Body of pancreas (tissue), 4 donors: Measurements from ENCODE around the gene UBAC1. TPM values are rescaled to one million over a fixed set of nuclear protein-coding genes. Genes with fewer than 3 reads are reported as not detected.
A peak's percentile ranks its signal among the peaks of the same experiment; 100 is the strongest.

Experiments used
- ATAC-seq: fragments of 150-250 bp; one replicate; pipeline ENCODE4 v1.9.1; 2016
- DNase-seq, 4 donors: peaks; one replicate each; pipeline ENCODE4 v3.0.0-alpha.2; 2019
- H3K27ac ChIP-seq, 4 donors: fragments of 200-600 bp; sonication (generic); 1 replicate in 3 of 4; 2 replicates in 1 of 4; pipeline versions ENCODE4 v1.5.1 to v1.6.1; 2016 to 2019; ENCODE audit warnings: mild to moderate bottlenecking in 1 of 4, mixed read lengths in 1 of 4, moderate library complexity in 1 of 4
- H3K27me3 ChIP-seq, 2 donors: fragments of 200-600 bp; sonication (generic); one replicate each; pipeline ENCODE4 v1.6.0; 2016; ENCODE audit warnings: mild to moderate bottlenecking in 1 of 2
- H3K36me3 ChIP-seq, 2 donors: fragments of 200-600 bp; sonication (generic); replicated peaks in 1 of 2; 2 replicates each; pipeline ENCODE4 v1.5.1; 2016; ENCODE audit warnings: low read depth in 2 of 2; ENCODE audit not compliant: insufficient read depth in 1 of 2
- H3K4me1 ChIP-seq: fragments of 200-600 bp; sonication (generic); one replicate; pipeline ENCODE4 v1.6.0; 2016
- H3K4me3 ChIP-seq, 2 donors: fragments of 200-600 bp; sonication (generic); 1 replicate in 1 of 2; 2 replicates in 1 of 2; pipeline ENCODE4 v1.5.1; 2016 to 2019
- H3K9me3 ChIP-seq, 3 donors: fragments of 200-600 bp; sonication (generic); 1 replicate in 2 of 3; 2 replicates in 1 of 3; pipeline ENCODE4 v1.5.1; 2016
- POLR2A ChIP-seq, 3 donors: fragments of 450-650 bp; IDR thresholded peaks; one replicate each; pipeline ENCODE4 v1.6.1; 2016; ENCODE audit warnings: antibody characterized with exemption in 3 of 3, mild to moderate bottlenecking in 2 of 3
- WGBS, 2 donors: methylation state at CpG; one replicate each; pipeline ENCODE4 v1.1.5; 2017; 5-methylcytosine and 5-hydroxymethylcytosine counted together
- intact Hi-C: fragments of 100-400 bp; cut with DNase I; formaldehyde crosslinking; loops from one replicate; pipeline ENCODE4 v1.15.1; 2023
- total RNA-seq, 2 donors: library from RNA; depleted of rRNA; stranded (reverse); fragments of >200 nt; gene quantifications; one replicate each; pipeline ENCODE4 v1.1.0, GENCODE V29; 2016
- TF ChIP-seq, protein P1 (sequence below), 7 experiments: fragments of 450-650 bp in 4 of 7; fragments of 200-600 bp in 3 of 7; sonication (generic) in 3 of 7; IDR thresholded peaks; one replicate each; pipeline ENCODE4 v1.5.1; 2016 to 2019; ENCODE audit warnings: antibody characterized with exemption in 7 of 7

UBAC1 gene
- total RNA-seq, 2 donors from 2014 or later, result 17.4 to 25.4 TPM

DNA sequence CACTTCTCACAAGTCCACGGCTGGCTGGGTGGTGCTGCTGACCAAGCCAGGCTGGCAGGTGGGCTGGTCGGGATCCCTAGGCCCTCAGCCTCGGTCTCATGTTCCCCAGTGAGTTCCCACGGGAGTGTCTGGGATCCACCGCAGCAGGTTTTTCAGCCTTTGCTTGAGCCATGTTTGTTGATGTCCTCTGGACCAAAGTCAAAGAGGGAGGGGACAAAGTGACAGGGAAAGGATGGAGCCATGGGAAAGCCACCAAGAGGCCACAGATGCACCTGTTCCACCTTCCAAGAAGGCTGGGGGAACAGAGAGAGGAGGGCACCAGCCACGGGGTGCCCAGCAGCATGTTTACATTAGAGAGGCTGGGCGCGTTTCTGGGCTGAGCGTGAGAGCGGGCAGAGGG is 2.8 kb upstream of the UBAC1 start:
- peak in 3 of 4 donors; percentile 41 to 52 (median 46) for DNase-seq
- Histone ChIP-seq H3K27ac (no peak overlapping the region), H3K9me3 (no peaks in the 10 kb centered on the region), H3K27me3 (no peaks in the 10 kb centered on the region), H3K36me3 (no peaks in the 10 kb centered on the region), H3K4me3 (no peak overlapping the region), H3K4me1 (peaks cover 47% of the 10 kb centered on the region)
- no peak for TF ChIP-seq POLR2A (IDR thresholded peaks at IDR 0.05)
- TF ChIP-seq, protein P1, sequence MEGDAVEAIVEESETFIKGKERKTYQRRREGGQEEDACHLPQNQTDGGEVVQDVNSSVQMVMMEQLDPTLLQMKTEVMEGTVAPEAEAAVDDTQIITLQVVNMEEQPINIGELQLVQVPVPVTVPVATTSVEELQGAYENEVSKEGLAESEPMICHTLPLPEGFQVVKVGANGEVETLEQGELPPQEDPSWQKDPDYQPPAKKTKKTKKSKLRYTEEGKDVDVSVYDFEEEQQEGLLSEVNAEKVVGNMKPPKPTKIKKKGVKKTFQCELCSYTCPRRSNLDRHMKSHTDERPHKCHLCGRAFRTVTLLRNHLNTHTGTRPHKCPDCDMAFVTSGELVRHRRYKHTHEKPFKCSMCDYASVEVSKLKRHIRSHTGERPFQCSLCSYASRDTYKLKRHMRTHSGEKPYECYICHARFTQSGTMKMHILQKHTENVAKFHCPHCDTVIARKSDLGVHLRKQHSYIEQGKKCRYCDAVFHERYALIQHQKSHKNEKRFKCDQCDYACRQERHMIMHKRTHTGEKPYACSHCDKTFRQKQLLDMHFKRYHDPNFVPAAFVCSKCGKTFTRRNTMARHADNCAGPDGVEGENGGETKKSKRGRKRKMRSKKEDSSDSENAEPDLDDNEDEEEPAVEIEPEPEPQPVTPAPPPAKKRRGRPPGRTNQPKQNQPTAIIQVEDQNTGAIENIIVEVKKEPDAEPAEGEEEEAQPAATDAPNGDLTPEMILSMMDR (IDR thresholded peaks at IDR 0.05), result no peak
- 26 to 31% methylated on average over 6 to 10 of the region's 10 CpGs for WGBS, 2 donors
- intact Hi-C loops, result no loop called here
- no peak for ATAC-seq

DNA sequence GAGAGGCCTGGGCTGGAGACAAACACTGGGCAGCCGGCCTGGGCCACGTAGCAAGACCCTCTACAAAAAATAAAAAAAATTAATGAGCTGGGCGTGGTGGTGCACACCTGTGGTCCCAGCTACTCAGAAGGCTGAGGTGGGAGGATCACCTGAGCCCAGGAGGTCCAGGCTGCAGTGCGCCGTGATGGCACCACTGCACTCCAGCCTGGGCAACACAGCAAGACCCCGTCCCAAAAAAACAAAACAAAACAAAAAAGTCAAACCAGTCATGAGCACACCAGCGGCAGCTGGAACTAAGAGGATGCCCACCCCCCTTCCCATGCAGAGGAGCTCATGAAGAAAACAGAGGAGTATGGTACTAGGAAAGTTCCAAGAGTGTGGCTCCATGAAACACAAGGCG is 2.2 kb upstream of the UBAC1 start:
- no peaks in the 10 kb centered on the region for H3K36me3 ChIP-seq
- no peaks in the 10 kb centered on the region for H3K27me3 ChIP-seq
- intact Hi-C loops, result no loop called here
- WGBS, 2 donors, result 86 to 93% methylated on average over 8 of the region's 8 CpGs
- H3K27ac ChIP-seq, result no peak overlapping the region
- ATAC-seq (no peak), DNase-seq (no peak)
- TF ChIP-seq, protein P1 (IDR thresholded peaks at IDR 0.05), result no peak
- TF ChIP-seq POLR2A (IDR thresholded peaks at IDR 0.05), result no peak
- no peaks in the 10 kb centered on the region for H3K9me3 ChIP-seq
- peaks cover 46% of the 10 kb centered on the region for H3K4me1 ChIP-seq
- H3K4me3 ChIP-seq, result no peak overlapping the region

DNA sequence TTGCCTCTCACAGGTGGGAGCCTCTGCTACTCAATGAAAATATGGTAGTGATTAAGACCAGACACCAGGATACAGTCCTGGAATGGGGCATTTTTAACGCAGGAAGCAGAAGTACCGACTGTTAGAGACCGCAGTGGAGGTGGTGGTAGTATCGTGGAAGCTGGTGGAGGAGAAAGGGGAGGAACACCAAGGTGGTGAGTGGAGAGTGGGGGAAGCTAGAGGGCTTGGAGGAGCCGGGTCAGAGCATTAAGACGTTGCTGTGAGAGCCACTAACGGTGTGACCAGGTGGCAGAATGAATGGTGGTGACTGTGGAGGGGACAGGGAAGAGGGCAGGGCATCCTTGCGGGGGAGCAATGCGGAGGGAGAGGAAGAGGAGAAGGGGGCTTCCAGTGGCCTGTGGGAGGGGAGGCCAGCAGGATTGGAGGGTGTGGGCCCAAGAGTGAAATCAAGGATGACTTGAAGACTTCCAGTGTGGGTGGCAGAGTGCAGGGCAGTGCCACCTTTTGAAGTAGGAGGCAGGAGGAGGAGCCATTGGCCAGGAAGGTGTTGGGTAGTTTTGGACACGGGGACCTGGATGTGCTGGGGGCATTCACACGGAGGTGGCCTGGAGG is 1.6 kb upstream of the UBAC1 start:
- Histone ChIP-seq H3K9me3 (no peaks in the 10 kb centered on the region), H3K27ac (no peak overlapping the region), H3K4me3 (no peak overlapping the region), H3K36me3 (no peaks in the 10 kb centered on the region), H3K4me1 (peaks cover 43% of the 10 kb centered on the region), H3K27me3 (no peaks in the 10 kb centered on the region)
- WGBS, 2 donors, result 71 to 73% methylated on average over 11 of the region's 11 CpGs
- TF ChIP-seq POLR2A (IDR thresholded peaks at IDR 0.05), result no peak
- TF ChIP-seq, protein P1 (IDR thresholded peaks at IDR 0.05), result no peak
- DNase-seq, result no peak
- ATAC-seq, result no peak
- intact Hi-C loops, result no loop called here

DNA sequence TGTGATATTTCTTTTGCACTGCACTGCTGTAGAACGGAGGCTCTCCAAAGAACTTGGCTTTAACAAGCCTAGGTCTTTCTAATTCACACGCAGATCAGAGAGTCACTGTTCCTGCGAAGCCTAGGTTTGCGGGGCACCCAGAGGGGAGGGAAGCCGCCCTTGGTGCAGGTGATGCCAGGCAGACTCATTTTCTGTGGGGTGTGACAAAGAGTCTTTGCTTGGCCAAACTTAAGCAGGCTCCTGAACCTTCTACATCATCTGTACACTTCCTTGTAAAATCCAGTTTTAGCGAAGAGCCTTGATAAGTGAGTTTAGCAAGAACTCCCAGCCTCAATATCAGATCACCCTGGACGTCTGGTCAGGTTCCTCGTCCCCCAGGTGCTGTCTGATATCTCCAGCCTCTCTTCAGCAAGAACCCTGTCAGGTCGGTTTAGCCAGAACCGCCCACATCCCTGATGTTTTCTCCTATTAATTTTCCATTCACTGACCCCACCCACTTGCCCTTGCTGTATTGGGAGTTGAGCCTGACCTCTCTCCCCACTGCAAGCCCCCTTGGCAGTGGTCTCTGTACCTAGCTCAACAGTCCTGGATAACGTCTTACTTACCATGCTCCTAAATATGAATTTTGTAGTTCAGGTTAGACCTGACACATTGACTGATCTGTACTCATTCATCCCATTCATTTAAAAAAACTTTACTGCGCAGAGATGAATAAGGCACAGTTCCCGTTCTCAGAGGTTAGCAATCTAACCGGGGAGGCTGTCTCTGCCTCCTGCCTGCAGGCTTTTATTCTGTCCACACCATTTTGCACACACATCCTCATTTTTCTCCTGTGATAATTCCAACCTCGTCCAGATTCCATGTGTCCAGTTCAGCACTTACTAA is 880 bp upstream of the UBAC1 start:
- DNase-seq (no peak), ATAC-seq (no peak)
- H3K36me3 ChIP-seq, result no peaks in the 10 kb centered on the region
- intact Hi-C loops, result no loop called here
- 22 to 38% methylated on average over 15 of the region's 15 CpGs for WGBS, 2 donors
- TF ChIP-seq, protein P1 (IDR thresholded peaks at IDR 0.05), result no peak
- no peak for TF ChIP-seq POLR2A (IDR thresholded peaks at IDR 0.05)
- H3K4me3 ChIP-seq, result no peak overlapping the region
- no peak overlapping the region for H3K27ac ChIP-seq
- no peaks in the 10 kb centered on the region for H3K9me3 ChIP-seq
- H3K27me3 ChIP-seq, result no peaks in the 10 kb centered on the region
- H3K4me1 ChIP-seq, result peaks cover 36% of the 10 kb centered on the region
